Tibial nerve (tissue), 4 donors: ENCODE results near the gene CTSV. TPM values are rescaled to one million over a fixed set of nuclear protein-coding genes. Genes with fewer than 3 reads are reported as not detected.
"Not testable (repeated sequence)": the region's sequence is repeated elsewhere in the genome, so short reads cannot be mapped to it uniquely, and the experiment has no call there.

Source experiments
- DNase-seq, 2 donors: peaks; one replicate each; pipeline ENCODE4 v3.0.0-alpha.2; 2019; ENCODE audit warnings: low spot score in 2 of 2
- H3K27ac ChIP-seq, 4 donors: fragments of 200-600 bp; sonication (generic) in 3 of 4; one replicate each; pipeline ENCODE4 v1.5.1; 2017 to 2019; ENCODE audit warnings: mild to moderate bottlenecking in 1 of 4
- H3K27me3 ChIP-seq, 2 donors: fragments of 200-600 bp; sonication (generic) in 1 of 2; one replicate each; pipeline versions ENCODE4 v1.5.1 to v1.6.0; 2017 to 2019
- H3K36me3 ChIP-seq, 3 donors: fragments of 200-600 bp; sonication (generic); one replicate each; pipeline ENCODE4 v1.5.1; 2018 to 2019
- H3K4me1 ChIP-seq, 4 donors: fragments of 200-600 bp; sonication (generic) in 3 of 4; one replicate each; pipeline ENCODE4 v1.5.1; 2017 to 2019
- H3K4me3 ChIP-seq, 4 donors: fragments of 200-600 bp; sonication (generic) in 3 of 4; one replicate each; pipeline ENCODE4 v1.5.1; 2017 to 2019; ENCODE audit warnings: mild to moderate bottlenecking in 1 of 4, moderate library complexity in 1 of 4
- H3K9me3 ChIP-seq, 4 donors: fragments of 200-600 bp; sonication (generic) in 3 of 4; one replicate each; pipeline ENCODE4 v1.5.1; 2017 to 2019
- EP300 ChIP-seq, 2 donors: sonication (generic); formaldehyde crosslinking; IDR thresholded peaks; one replicate each; pipeline ENCODE4 v1.6.1; 2017; ENCODE audit warnings: antibody characterized with exemption in 2 of 2, mild to moderate bottlenecking in 1 of 2
- POLR2A ChIP-seq, 2 donors: fragments of 450-650 bp; IDR thresholded peaks; one replicate each; pipeline ENCODE4 v1.6.1; 2017; ENCODE audit warnings: antibody characterized with exemption in 2 of 2, mild to moderate bottlenecking in 2 of 2, moderate library complexity in 2 of 2
- WGBS, 2 donors: methylation state at CpG; one replicate each; pipeline ENCODE4 v1.1.5; 2018; 5-methylcytosine and 5-hydroxymethylcytosine counted together
- total RNA-seq, 4 donors: library from RNA; depleted of rRNA; stranded (reverse); fragments of >200 nt; gene quantifications; one replicate each; pipeline ENCODE4 v1.1.0, GENCODE V29; 2016
- TF ChIP-seq, protein P1 (sequence below), 5 experiments: fragments of 200-600 bp in 3 of 5; fragments of 450-650 bp in 2 of 5; sonication (generic) in 3 of 5; IDR thresholded peaks; one replicate each; pipeline ENCODE4 v1.5.1; 2016 to 2019; ENCODE audit warnings: antibody characterized with exemption in 5 of 5, mild to moderate bottlenecking in 3 of 5, moderate library complexity in 2 of 5

The CTSV gene
- total RNA-seq, 4 donors from 2014 or later = 0.42 TPM; not detected in 3

DNA sequence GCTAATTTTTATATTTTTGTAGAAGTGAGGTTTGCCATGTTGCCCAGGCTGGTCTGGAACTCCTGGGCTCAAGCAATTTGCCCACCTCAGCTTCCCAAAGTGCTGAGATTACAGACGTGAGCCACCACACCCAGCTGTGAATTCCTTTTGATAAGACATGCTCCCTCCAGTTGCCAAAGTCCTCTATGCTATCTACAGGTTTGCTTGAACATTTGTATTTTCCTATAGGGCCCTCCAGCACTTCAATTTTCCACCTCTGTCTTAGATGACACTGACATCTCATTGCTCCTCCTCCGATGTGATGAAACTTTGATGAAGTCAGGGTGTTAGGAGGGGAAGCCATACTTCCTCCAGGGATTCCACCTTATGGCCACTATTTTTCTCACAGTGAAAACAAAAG is 25.2 kb upstream of the CTSV start:
- 57 to 63% methylated on average over 2 of the region's 2 CpGs for WGBS, 2 donors
- no peaks in the 10 kb centered on the region for H3K27me3 ChIP-seq
- TF ChIP-seq, protein P1, sequence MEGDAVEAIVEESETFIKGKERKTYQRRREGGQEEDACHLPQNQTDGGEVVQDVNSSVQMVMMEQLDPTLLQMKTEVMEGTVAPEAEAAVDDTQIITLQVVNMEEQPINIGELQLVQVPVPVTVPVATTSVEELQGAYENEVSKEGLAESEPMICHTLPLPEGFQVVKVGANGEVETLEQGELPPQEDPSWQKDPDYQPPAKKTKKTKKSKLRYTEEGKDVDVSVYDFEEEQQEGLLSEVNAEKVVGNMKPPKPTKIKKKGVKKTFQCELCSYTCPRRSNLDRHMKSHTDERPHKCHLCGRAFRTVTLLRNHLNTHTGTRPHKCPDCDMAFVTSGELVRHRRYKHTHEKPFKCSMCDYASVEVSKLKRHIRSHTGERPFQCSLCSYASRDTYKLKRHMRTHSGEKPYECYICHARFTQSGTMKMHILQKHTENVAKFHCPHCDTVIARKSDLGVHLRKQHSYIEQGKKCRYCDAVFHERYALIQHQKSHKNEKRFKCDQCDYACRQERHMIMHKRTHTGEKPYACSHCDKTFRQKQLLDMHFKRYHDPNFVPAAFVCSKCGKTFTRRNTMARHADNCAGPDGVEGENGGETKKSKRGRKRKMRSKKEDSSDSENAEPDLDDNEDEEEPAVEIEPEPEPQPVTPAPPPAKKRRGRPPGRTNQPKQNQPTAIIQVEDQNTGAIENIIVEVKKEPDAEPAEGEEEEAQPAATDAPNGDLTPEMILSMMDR (IDR thresholded peaks at IDR 0.05) = no peak
- no peak for TF ChIP-seq EP300 (IDR thresholded peaks at IDR 0.05)
- no peak for TF ChIP-seq POLR2A (IDR thresholded peaks at IDR 0.05)
- no peak for DNase-seq
- no peak overlapping the region for H3K4me3 ChIP-seq
- no peak overlapping the region for H3K27ac ChIP-seq
- H3K9me3 ChIP-seq = peaks cover 0 to 14% (median 0%) of the 10 kb centered on the region in 4 donors
- no peaks in the 10 kb centered on the region for H3K4me1 ChIP-seq
- no peaks in the 10 kb centered on the region for H3K36me3 ChIP-seq

DNA sequence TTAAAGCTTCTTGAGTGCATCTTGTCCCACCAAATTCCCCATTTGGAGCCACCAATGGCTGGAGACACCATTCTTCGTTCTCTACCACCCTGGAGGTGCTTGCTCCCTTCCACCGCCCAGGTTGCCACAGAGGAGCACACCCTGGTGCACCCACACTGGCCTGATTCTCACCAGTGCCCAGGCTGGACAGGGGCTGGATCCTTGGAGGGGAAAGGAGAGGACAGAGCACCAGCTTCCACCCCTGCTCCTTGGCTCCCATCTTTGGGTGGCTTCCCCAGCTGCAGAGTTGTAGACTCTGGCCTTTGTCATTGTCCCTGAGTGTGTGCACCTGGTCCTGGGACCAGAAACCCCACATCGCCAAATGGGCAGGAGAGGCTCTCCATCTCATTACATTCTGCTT is 21.9 kb upstream of the CTSV start:
- Histone ChIP-seq H3K4me1 (no peaks in the 10 kb centered on the region), H3K36me3 (no peaks in the 10 kb centered on the region), H3K27ac (no peak overlapping the region), H3K27me3 (no peaks in the 10 kb centered on the region), H3K9me3 (peaks cover 0 to 4% (median 0%) of the 10 kb centered on the region in 4 donors), H3K4me3 (no peak overlapping the region)
- TF ChIP-seq POLR2A (IDR thresholded peaks at IDR 0.05) (no peak), EP300 (IDR thresholded peaks at IDR 0.05) (no peak)
- TF ChIP-seq, protein P1 (IDR thresholded peaks at IDR 0.05) = no peak
- DNase-seq = no peak
- 81 to 82% methylated on average over 3 of the region's 3 CpGs for WGBS, 2 donors

DNA sequence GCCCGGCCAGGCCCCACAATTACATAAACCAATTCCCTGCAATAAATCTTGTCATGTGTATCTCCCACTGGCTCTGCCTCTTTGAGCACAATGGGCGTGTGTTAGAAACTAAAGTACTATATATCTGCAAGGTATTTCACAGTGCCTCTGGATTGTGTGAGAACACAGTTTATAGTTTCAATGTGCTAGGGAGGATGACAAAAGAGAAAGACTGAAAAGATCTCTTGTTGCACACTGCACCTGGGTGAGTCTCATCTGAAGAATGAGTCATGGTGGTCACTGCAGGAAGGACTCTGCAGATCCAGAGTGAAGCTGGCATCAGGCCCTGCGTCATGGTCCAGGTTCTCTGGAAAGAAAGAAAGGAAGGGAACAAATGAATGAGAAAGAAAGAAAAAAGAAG is 20.7 kb upstream of the CTSV start:
- Histone ChIP-seq H3K36me3 (no peaks in the 10 kb centered on the region), H3K27me3 (no peaks in the 10 kb centered on the region), H3K27ac (no peak overlapping the region), H3K4me3 (no peak overlapping the region), H3K4me1 (no peaks in the 10 kb centered on the region), H3K9me3 (no peaks in the 10 kb centered on the region)
- no peak for DNase-seq
- TF ChIP-seq, protein P1 (IDR thresholded peaks at IDR 0.05) = no peak
- TF ChIP-seq POLR2A (IDR thresholded peaks at IDR 0.05) = no peak
- no peak for TF ChIP-seq EP300 (IDR thresholded peaks at IDR 0.05)
- whole genome bisulfite sequencing, 2 donors = 59 to 60% methylated on average over 3 of the region's 3 CpGs

DNA sequence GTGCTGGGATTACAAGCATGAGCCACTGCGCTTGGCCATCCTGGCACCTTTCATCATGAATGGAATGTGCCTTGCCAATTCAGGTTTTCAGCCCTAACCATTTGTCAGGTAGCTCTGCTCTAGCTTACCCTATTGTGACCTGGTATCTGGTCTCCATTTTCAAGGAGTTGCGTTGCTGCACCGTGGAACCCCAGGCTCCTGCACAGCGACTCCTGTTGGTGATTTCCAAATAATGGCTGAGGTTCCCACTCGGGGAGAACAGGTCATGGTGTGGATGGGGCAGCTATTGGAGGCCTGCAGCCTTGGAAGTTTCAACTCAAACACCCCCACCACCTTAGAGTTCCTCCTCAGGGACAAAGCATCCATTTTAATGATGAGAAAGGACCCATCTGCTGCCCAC is 18.7 kb upstream of the CTSV start:
- Histone ChIP-seq H3K36me3 (no peaks in the 10 kb centered on the region), H3K9me3 (no peaks in the 10 kb centered on the region), H3K27ac (no peak overlapping the region), H3K4me1 (peaks cover 0 to 4% (median 0%) of the 10 kb centered on the region in 4 donors), H3K27me3 (no peaks in the 10 kb centered on the region), H3K4me3 (no peak overlapping the region)
- 91 to 93% methylated on average over 5 of the region's 5 CpGs for WGBS, 2 donors
- DNase-seq = no peak
- TF ChIP-seq, protein P1 (IDR thresholded peaks at IDR 0.05) = no peak
- TF ChIP-seq EP300 (IDR thresholded peaks at IDR 0.05) (no peak), POLR2A (IDR thresholded peaks at IDR 0.05) (no peak)

DNA sequence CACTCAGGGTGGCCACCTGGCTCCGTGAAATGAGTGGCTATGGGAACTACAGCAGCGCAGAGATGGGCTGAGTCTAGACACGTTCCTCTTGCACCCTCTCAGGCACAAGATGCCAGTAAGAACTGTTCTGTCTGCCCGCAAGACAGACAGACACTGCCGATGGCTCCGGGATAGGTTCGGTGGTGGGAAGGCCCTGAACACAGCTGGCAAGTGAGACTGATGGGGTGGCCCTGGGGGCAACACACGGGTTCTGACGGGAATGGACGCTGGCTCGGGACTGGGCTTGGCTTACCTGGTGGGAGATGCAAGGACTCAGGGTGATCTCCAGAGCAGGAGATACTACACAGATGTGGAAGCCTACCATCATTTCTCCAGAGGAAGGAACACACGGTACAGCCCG is 16.9 kb upstream of the CTSV start:
- not testable (repeated sequence) for H3K36me3 ChIP-seq, H3K9me3 ChIP-seq, DNase-seq, H3K27ac ChIP-seq, H3K4me3 ChIP-seq, H3K27me3 ChIP-seq, H3K4me1 ChIP-seq
- 94 to 96% methylated on average over 10 of the region's 13 CpGs for WGBS, 2 donors

DNA sequence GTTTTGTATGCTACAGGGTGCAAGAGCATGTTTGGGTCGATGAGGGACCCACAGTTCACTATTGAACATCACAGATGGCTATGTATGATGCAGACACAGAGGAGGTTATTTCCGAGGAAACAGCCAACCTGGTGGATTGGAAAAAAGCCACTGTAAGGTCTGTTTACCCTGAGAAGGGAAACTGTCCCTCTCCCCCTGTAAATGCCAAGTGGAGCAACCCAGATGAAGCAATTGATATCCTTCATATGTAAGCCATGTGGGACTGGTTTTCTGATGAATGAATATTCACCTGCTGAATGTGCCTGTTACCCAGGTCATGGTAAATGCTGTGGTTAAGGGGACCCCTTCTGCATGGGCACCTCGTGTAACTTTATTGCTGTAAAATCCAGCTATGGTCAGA is 14.8 kb upstream of the CTSV start:
- WGBS, 2 donors = 54 to 58% methylated on average over 3 of the region's 3 CpGs
- H3K36me3 ChIP-seq = no peaks in the 10 kb centered on the region
- TF ChIP-seq EP300 (IDR thresholded peaks at IDR 0.05) (no peak), POLR2A (IDR thresholded peaks at IDR 0.05) (no peak)
- TF ChIP-seq, protein P1 (IDR thresholded peaks at IDR 0.05) = no peak
- H3K27me3 ChIP-seq = no peaks in the 10 kb centered on the region
- H3K9me3 ChIP-seq = no peaks in the 10 kb centered on the region
- H3K4me3 ChIP-seq = no peak overlapping the region
- H3K27ac ChIP-seq = no peak overlapping the region
- DNase-seq = no peak
- H3K4me1 ChIP-seq = peaks cover 0 to 5% (median 0%) of the 10 kb centered on the region in 4 donors
